Measurements from ENCODE around the gene SLC22A5.

The SLC22A5 gene

DNA sequence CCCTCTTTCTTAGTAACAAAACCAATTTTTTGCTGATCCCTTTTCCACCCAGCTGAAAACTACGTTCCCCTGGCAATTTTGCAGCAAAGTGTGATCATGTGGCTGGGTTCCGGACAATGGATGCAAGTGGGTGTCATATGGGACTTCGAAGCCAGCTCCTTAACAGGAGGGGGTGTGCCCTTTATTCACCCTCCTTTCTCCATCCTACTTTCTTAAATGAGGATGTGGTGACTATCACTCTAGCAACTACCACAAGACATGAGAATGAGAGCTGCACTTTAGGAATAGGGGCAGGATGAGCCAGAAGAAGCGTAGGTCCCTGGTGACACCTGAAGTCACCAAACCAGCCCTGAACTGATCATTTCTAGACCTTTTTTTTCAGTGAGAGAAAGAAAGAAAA is 62.1 kb downstream of the SLC22A5 start:
- H3K36me3 ChIP-seq (replicated peaks; ENCODE audit: insufficient read depth, low read length): 0 out of 2 replicates have a peak, but pooled peaks cover 5% of the 10 kb centered on the region

DNA sequence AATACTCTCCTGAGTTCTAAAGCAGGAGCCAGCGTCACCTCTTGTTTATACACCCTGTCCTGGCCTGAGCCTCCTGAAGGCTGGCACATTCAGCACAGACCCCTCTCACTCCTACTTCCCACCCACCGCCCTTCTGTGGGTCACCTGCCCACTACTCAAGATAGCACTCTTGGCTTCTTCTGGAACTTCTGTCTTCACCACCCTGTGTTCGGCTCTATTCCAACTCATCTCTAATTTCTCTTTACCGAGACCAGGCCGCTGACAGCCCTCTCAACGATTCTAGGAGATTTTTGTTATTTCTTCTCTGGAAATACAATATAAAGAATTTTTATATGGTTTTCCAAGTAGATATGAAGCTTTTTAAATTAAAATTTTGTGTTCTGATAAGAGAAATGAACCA is 63.6 kb downstream of the SLC22A5 start:
- Histone ChIP-seq H3K4me2 (ENCODE audit: low read depth, low read length) (no peak overlapping the region), H3K36me3 (replicated peaks; ENCODE audit: insufficient read depth, low read length) (0 out of 2 replicates have a peak, but pooled peaks cover 5% of the 10 kb centered on the region), H3K27me3 (replicated peaks; ENCODE audit: insufficient read depth, low read length) (no peaks in the 10 kb centered on the region), H4K20me1 (ENCODE audit: insufficient read depth, low read length) (no peaks in the 10 kb centered on the region), H3K4me1 (ENCODE audit: low read length) (peaks cover 97% of the 10 kb centered on the region), H3K4me3 (ENCODE audit: low read length) (no peak overlapping the region), H3K79me2 (ENCODE audit: low read length) (peaks cover 100% of the 10 kb centered on the region), H3K9me2 (replicated peaks; ENCODE audit: insufficient read depth, low read length) (no peaks in the 10 kb centered on the region), H3K9ac (ENCODE audit: low read length) (no peak overlapping the region), H3K27ac (ENCODE audit: low read length) (no peak overlapping the region), H3K9me3 (replicated peaks; ENCODE audit: insufficient read depth, low read length) (no peaks in the 10 kb centered on the region), H2AFZ (ENCODE audit: low read length) (no peak overlapping the region), H3F3A (ENCODE audit: insufficient read depth, low read length) (peaks cover 35% of the 10 kb centered on the region)
- no peak for DNase-seq
- TF ChIP-seq EZH2 (optimal IDR thresholded peaks at IDR 0.05; ENCODE audit: low read depth, low read length): no peak
- TF ChIP-seq, protein P1, sequence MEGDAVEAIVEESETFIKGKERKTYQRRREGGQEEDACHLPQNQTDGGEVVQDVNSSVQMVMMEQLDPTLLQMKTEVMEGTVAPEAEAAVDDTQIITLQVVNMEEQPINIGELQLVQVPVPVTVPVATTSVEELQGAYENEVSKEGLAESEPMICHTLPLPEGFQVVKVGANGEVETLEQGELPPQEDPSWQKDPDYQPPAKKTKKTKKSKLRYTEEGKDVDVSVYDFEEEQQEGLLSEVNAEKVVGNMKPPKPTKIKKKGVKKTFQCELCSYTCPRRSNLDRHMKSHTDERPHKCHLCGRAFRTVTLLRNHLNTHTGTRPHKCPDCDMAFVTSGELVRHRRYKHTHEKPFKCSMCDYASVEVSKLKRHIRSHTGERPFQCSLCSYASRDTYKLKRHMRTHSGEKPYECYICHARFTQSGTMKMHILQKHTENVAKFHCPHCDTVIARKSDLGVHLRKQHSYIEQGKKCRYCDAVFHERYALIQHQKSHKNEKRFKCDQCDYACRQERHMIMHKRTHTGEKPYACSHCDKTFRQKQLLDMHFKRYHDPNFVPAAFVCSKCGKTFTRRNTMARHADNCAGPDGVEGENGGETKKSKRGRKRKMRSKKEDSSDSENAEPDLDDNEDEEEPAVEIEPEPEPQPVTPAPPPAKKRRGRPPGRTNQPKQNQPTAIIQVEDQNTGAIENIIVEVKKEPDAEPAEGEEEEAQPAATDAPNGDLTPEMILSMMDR (IDR thresholded peaks at IDR 0.05; ENCODE audit: low read length): no peak
- TF ChIP-seq EZH2phosphoT487 (IDR thresholded peaks at IDR 0.05; ENCODE audit: low read length): no peak

More for the DNA sequence above, 62.1 kb downstream of the SLC22A5 start:
- peak overlapping the region; percentile 98 for H3K27ac ChIP-seq (ENCODE audit: low read length)
- H3K4me1 ChIP-seq (ENCODE audit: low read length): peaks cover 97% of the 10 kb centered on the region
- peaks cover 41% of the 10 kb centered on the region for H3F3A ChIP-seq (ENCODE audit: insufficient read depth, low read length)
- no peaks in the 10 kb centered on the region for H4K20me1 ChIP-seq (ENCODE audit: insufficient read depth, low read length)
- H3K4me2 ChIP-seq (ENCODE audit: low read depth, low read length): peak overlapping the region; percentile 54; the same call in 1 of the 2 replicates
- H3K79me2 ChIP-seq (ENCODE audit: low read length): peaks cover 100% of the 10 kb centered on the region
- H3K9ac ChIP-seq (ENCODE audit: low read length): no peak overlapping the region
- no peaks in the 10 kb centered on the region for H3K9me3 ChIP-seq (replicated peaks; ENCODE audit: insufficient read depth, low read length)
- H3K9me2 ChIP-seq (replicated peaks; ENCODE audit: insufficient read depth, low read length): no peaks in the 10 kb centered on the region
- H3K27me3 ChIP-seq (replicated peaks; ENCODE audit: insufficient read depth, low read length): no peaks in the 10 kb centered on the region
- TF ChIP-seq EZH2phosphoT487 (IDR thresholded peaks at IDR 0.05; ENCODE audit: low read length): no peak
- DNase-seq: no peak
- H3K4me3 ChIP-seq (ENCODE audit: low read length): no peak overlapping the region
- no peak overlapping the region for H2AFZ ChIP-seq (ENCODE audit: low read length)

DNA sequence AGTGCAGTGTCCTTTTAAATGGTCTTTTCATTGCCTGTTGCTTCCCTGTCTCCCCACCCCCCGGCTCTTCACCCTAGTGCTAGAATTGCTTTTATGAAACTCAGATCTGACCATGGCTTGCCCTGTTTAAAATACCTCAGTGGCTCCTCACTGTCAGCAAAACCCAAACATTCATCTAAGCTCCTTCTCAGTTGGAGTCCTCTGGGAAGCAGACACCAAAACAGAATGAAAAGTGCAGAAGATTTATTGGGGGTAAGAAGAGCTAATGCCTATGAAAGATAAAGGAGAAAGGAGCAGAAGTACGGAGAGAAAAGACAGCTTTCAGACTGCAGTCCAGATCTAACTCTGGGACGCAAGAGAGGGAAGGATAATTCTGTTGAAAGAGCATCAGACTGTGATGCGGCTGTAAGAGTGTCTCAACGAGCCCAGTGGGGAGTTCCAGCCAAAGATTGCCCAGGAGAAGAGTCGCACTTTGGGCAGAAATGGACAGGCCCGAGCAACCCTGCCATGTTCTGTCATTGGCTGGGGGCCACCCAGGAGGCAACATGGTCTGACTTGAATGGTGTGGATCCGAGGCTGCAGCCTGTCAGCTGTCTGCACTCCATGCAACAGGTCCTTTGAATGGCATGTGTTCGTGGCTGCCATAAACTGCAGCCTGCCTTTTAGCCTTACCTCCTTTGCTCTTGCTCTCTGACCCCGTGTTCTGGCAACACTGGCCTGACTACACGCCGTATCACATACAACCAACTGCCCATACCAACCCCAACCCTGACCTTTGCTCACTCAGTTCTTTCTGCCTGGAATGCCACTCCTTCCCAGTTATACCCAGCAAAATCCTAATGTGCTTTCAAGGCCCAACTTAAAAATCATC is 65.1 kb downstream of the SLC22A5 start:
- Histone ChIP-seq H3K27ac (ENCODE audit: low read length) (no peak overlapping the region), H3K4me3 (ENCODE audit: low read length) (no peak overlapping the region), H3K9me2 (replicated peaks; ENCODE audit: insufficient read depth, low read length) (no peaks in the 10 kb centered on the region), H3K4me2 (ENCODE audit: low read depth, low read length) (no peak overlapping the region), H3F3A (ENCODE audit: insufficient read depth, low read length) (peaks cover 30% of the 10 kb centered on the region), H4K20me1 (ENCODE audit: insufficient read depth, low read length) (no peaks in the 10 kb centered on the region), H3K4me1 (ENCODE audit: low read length) (peaks cover 88% of the 10 kb centered on the region), H2AFZ (ENCODE audit: low read length) (no peak overlapping the region), H3K79me2 (ENCODE audit: low read length) (peaks cover 99% of the 10 kb centered on the region), H3K9ac (ENCODE audit: low read length) (no peak overlapping the region), H3K27me3 (replicated peaks; ENCODE audit: insufficient read depth, low read length) (no peaks in the 10 kb centered on the region), H3K36me3 (replicated peaks; ENCODE audit: insufficient read depth, low read length) (0 out of 2 replicates have a peak, but pooled peaks cover 5% of the 10 kb centered on the region), H3K9me3 (replicated peaks; ENCODE audit: insufficient read depth, low read length) (no peaks in the 10 kb centered on the region)
- no peak for DNase-seq
- TF ChIP-seq EZH2 (optimal IDR thresholded peaks at IDR 0.05; ENCODE audit: low read depth, low read length): no peak
- TF ChIP-seq, protein P1 (IDR thresholded peaks at IDR 0.05; ENCODE audit: low read length): no peak
- no peak for TF ChIP-seq EZH2phosphoT487 (IDR thresholded peaks at IDR 0.05; ENCODE audit: low read length)

DNA sequence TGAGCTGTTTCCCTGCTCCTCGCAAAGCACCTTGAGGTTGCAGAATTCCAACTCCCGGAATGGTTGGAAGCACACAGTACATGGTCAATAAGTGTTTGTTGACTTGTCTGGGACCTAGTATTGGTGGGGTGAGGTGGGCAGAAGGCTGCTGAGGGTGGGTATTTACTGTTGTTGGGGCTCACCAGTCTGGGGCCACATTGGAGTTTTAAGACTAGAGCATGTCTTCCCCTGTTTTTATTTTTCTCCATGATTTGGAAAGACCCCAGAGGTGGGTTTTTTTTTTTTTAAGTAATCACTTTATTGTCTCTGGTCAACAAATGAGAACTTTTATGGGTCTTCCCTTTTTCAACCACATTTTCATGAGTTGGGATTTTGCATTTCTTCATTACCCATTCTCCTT is 65.9 kb downstream of the SLC22A5 start:
- H3F3A ChIP-seq (ENCODE audit: insufficient read depth, low read length): peaks cover 24% of the 10 kb centered on the region
- H3K79me2 ChIP-seq (ENCODE audit: low read length): peaks cover 99% of the 10 kb centered on the region
- H3K4me3 ChIP-seq (ENCODE audit: low read length): no peak overlapping the region
- no peaks in the 10 kb centered on the region for H3K9me3 ChIP-seq (replicated peaks; ENCODE audit: insufficient read depth, low read length)
- peaks cover 80% of the 10 kb centered on the region for H3K4me1 ChIP-seq (ENCODE audit: low read length)
- H3K9ac ChIP-seq (ENCODE audit: low read length): no peak overlapping the region
- H3K36me3 ChIP-seq (replicated peaks; ENCODE audit: insufficient read depth, low read length): 0 out of 2 replicates have a peak, but pooled peaks cover 5% of the 10 kb centered on the region
- H3K9me2 ChIP-seq (replicated peaks; ENCODE audit: insufficient read depth, low read length): no peaks in the 10 kb centered on the region
- no peak for TF ChIP-seq EZH2 (optimal IDR thresholded peaks at IDR 0.05; ENCODE audit: low read depth, low read length)
- TF ChIP-seq, protein P1 (IDR thresholded peaks at IDR 0.05; ENCODE audit: low read length): no peak
- TF ChIP-seq EZH2phosphoT487 (IDR thresholded peaks at IDR 0.05; ENCODE audit: low read length): no peak
- H2AFZ ChIP-seq (ENCODE audit: low read length): no peak overlapping the region
- no peaks in the 10 kb centered on the region for H4K20me1 ChIP-seq (ENCODE audit: insufficient read depth, low read length)
- H3K27ac ChIP-seq (ENCODE audit: low read length): no peak overlapping the region
- H3K27me3 ChIP-seq (replicated peaks; ENCODE audit: insufficient read depth, low read length): no peaks in the 10 kb centered on the region
- no peak overlapping the region for H3K4me2 ChIP-seq (ENCODE audit: low read depth, low read length)
- DNase-seq: no peak

Data from MM.1S (cell line).